HEK293 (cell line): Measurements from ENCODE around the gene FEM1A.

ENCODE experiments used
- CTCF ChIA-PET: fragments of 350-600 bp; formaldehyde crosslinking; extraction: SDS; loops from one replicate; lab custom pipeline; 2021; ENCODE audit warnings: antibody characterized with exemption; lab: Yijun Ruan, JAX
- POLR2A ChIA-PET: fragments of 300-600 bp; formaldehyde crosslinking; extraction: SDS; loops from one replicate; lab custom pipeline; 2020; ENCODE audit warnings: antibody characterized with exemption, inconsistent platforms; lab: Yijun Ruan, JAX
- H3K27ac ChIP-seq: fragments of 200-500 bp; sonication (Bioruptor generic); 2 replicates; pipeline ENCODE4 v1.5.1; 2014; ENCODE audit warnings: low read depth, low read length, control low read depth, inconsistent platforms; ENCODE audit errors: extremely low read depth
- H3K36me3 ChIP-seq, 2 experiments: fragments of 200-500 bp in 1 of 2; sonication (Bioruptor generic) in 1 of 2; 1 replicate in 1 of 2; 2 replicates in 1 of 2; pipeline ENCODE4 v1.5.1; 2014 to 2017; ENCODE audit warnings: inconsistent platforms in 2 of 2, low read length in 2 of 2; ENCODE audit not compliant: control insufficient read depth in 2 of 2, insufficient read depth in 1 of 2
- H3K4me1 ChIP-seq: fragments of 200-500 bp; sonication (Bioruptor generic); 2 replicates; pipeline ENCODE4 v1.5.1; 2014; ENCODE audit warnings: mild to moderate bottlenecking, low read length, inconsistent platforms; ENCODE audit not compliant: control insufficient read depth, insufficient read depth
- H3K4me3 ChIP-seq: 2 replicates; pipeline ENCODE4 v1.5.1; 2011; ENCODE audit warnings: low read depth, mild to moderate bottlenecking, control low read depth, low read length, moderate library complexity
- H3K9me3 ChIP-seq: fragments of 200-500 bp; sonication (Bioruptor generic); 2 replicates; pipeline ENCODE4 v1.5.1; 2014; ENCODE audit warnings: low read depth, low read length, inconsistent platforms; ENCODE audit not compliant: control insufficient read depth, insufficient read depth
- FEZF1 ChIP-seq: fragments of 450-650 bp; formaldehyde crosslinking; IDR thresholded peaks from 2 replicates; pipeline ENCODE4 v1.5.1; 2016; ENCODE audit warnings: missing biosample characterization, missing genetic modification characterization
- INSM2 ChIP-seq: fragments of 450-650 bp; formaldehyde crosslinking; IDR thresholded peaks from 2 replicates; pipeline ENCODE4 v1.5.1; 2016; ENCODE audit warnings: missing biosample characterization, missing genetic modification characterization
- KLF1 ChIP-seq: fragments of 450-650 bp; formaldehyde crosslinking; IDR thresholded peaks from 2 replicates; pipeline ENCODE4 v1.5.1; 2016; ENCODE audit warnings: missing biosample characterization, missing genetic modification characterization
- KLF8 ChIP-seq: fragments of 450-650 bp; formaldehyde crosslinking; IDR thresholded peaks from 2 replicates; pipeline ENCODE4 v1.5.1; 2016; ENCODE audit warnings: missing biosample characterization, missing genetic modification characterization
- PRDM6 ChIP-seq: fragments of 450-650 bp; formaldehyde crosslinking; IDR thresholded peaks from 2 replicates; pipeline ENCODE4 v1.5.1; 2017; ENCODE audit warnings: missing biosample characterization, missing genetic modification characterization
- SP7 ChIP-seq: fragments of 450-650 bp; formaldehyde crosslinking; IDR thresholded peaks from 2 replicates; pipeline ENCODE4 v1.5.1; 2016; ENCODE audit warnings: missing biosample characterization, missing genetic modification characterization
- ZBTB10 ChIP-seq: fragments of 450-650 bp; formaldehyde crosslinking; IDR thresholded peaks from 2 replicates; pipeline ENCODE4 v1.5.1; 2016; ENCODE audit warnings: missing biosample characterization, missing genetic modification characterization
- ZBTB17 ChIP-seq: fragments of 450-650 bp; formaldehyde crosslinking; IDR thresholded peaks from 2 replicates; pipeline ENCODE4 v1.5.1; 2016; ENCODE audit warnings: missing biosample characterization, missing genetic modification characterization
- ZBTB48 ChIP-seq: fragments of 450-650 bp; formaldehyde crosslinking; IDR thresholded peaks from 2 replicates; pipeline ENCODE4 v1.5.1; 2016; ENCODE audit warnings: missing biosample characterization, missing genetic modification characterization
- ZNF157 ChIP-seq: fragments of 450-650 bp; formaldehyde crosslinking; IDR thresholded peaks from 2 replicates; pipeline ENCODE4 v1.5.1; 2016; ENCODE audit warnings: missing biosample characterization, missing genetic modification characterization
- ZNF2 ChIP-seq: fragments of 450-650 bp; formaldehyde crosslinking; IDR thresholded peaks from 2 replicates; pipeline ENCODE4 v1.5.1; 2016; ENCODE audit warnings: missing biosample characterization, missing genetic modification characterization
- ZNF214 ChIP-seq: fragments of 450-650 bp; formaldehyde crosslinking; IDR thresholded peaks from 2 replicates; pipeline ENCODE4 v1.5.1; 2017; ENCODE audit warnings: missing biosample characterization, mild to moderate bottlenecking, missing genetic modification characterization, borderline replicate concordance
- ZNF280C ChIP-seq: fragments of 450-650 bp; formaldehyde crosslinking; IDR thresholded peaks from 2 replicates; pipeline ENCODE4 v1.5.1; 2016; ENCODE audit warnings: missing biosample characterization, missing genetic modification characterization
- ZNF311 ChIP-seq: fragments of 450-650 bp; formaldehyde crosslinking; IDR thresholded peaks from 2 replicates; pipeline ENCODE4 v1.5.1; 2017; ENCODE audit warnings: missing biosample characterization, missing genetic modification characterization, borderline replicate concordance
- ZNF521 ChIP-seq: fragments of 450-650 bp; formaldehyde crosslinking; IDR thresholded peaks from 2 replicates; pipeline ENCODE4 v1.5.1; 2017; ENCODE audit warnings: missing biosample characterization, mild to moderate bottlenecking, missing genetic modification characterization
- ZNF549 ChIP-seq: fragments of 450-650 bp; IDR thresholded peaks from 2 replicates; pipeline ENCODE4 v1.5.1; 2018; ENCODE audit warnings: missing biosample characterization, missing genetic modification characterization, mild to moderate bottlenecking, inconsistent platforms, moderate library complexity
- ZNF555 ChIP-seq: fragments of 450-650 bp; formaldehyde crosslinking; conservative IDR thresholded peaks from 2 replicates; pipeline ENCODE4 v1.5.1; 2017; ENCODE audit warnings: missing biosample characterization, mild to moderate bottlenecking, missing genetic modification characterization, inconsistent platforms
- ZNF621 ChIP-seq: fragments of 450-650 bp; formaldehyde crosslinking; IDR thresholded peaks from 2 replicates; pipeline ENCODE4 v1.5.1; 2017; ENCODE audit warnings: missing biosample characterization, missing genetic modification characterization
- ZNF629 ChIP-seq: fragments of 450-650 bp; formaldehyde crosslinking; IDR thresholded peaks from 2 replicates; pipeline ENCODE4 v1.5.1; 2017; ENCODE audit warnings: missing biosample characterization, missing genetic modification characterization
- ZNF639 ChIP-seq: fragments of 450-650 bp; formaldehyde crosslinking; IDR thresholded peaks from 2 replicates; pipeline ENCODE4 v1.5.1; 2016; ENCODE audit warnings: missing biosample characterization, missing genetic modification characterization
- ZNF645 ChIP-seq: fragments of 450-650 bp; formaldehyde crosslinking; IDR thresholded peaks from 2 replicates; pipeline ENCODE4; 2016; ENCODE audit warnings: missing biosample characterization, missing genetic modification characterization
- ZNF660 ChIP-seq: fragments of 450-650 bp; IDR thresholded peaks from 2 replicates; pipeline ENCODE4 v1.5.1; 2018; ENCODE audit warnings: missing biosample characterization, mild to moderate bottlenecking, missing genetic modification characterization
- ZNF777 ChIP-seq: fragments of 450-650 bp; formaldehyde crosslinking; IDR thresholded peaks from 2 replicates; pipeline ENCODE4 v1.5.1; 2017; ENCODE audit warnings: missing biosample characterization, missing genetic modification characterization, borderline replicate concordance
- ZSCAN4 ChIP-seq: fragments of 450-650 bp; formaldehyde crosslinking; IDR thresholded peaks from 2 replicates; pipeline ENCODE4 v1.5.1; 2017; ENCODE audit warnings: missing biosample characterization, missing genetic modification characterization

The FEM1A gene

GRCh38 chr19:4791183-4792018, at the start of gene FEM1A:
Gene FEM1A (plus strand): TSS chr19:4791734. CDS start chr19:4791855, 121 bp downstream.
- H3K4me1 ChIP-seq, result no peaks in the 10 kb centered on the region; the same call in 1 of the 2 replicates
- ChIA-PET POLR2A (interaction anchor here (0.5 to 1.7 kb wide), 16 partner anchors 9 to 392 kb away, joined by 3 to 13 read pairs (median 4); partner anchors contain the start of genes DPP9, HDGFL2 and PLIN5), CTCF (interaction anchor here (0.6 to 8.6 kb wide), 34 partner anchors 9 to 391 kb away, joined by 3 to 154 read pairs (median 5); partner anchors contain the start of genes PLIN5 and SH3GL1)
- peak within 1 kb of the TSS; percentile 88 for H3K27ac ChIP-seq
- H3K4me3 ChIP-seq, result peak within 1 kb of the TSS; percentile 97
- no peaks in the 10 kb centered on the region for H3K9me3 ChIP-seq
- H3K36me3 ChIP-seq, result peaks cover 0 to 30% of the 10 kb centered on the region in 2 experiments; a peak in 2 of 3 replicates
- TF ChIP-seq ZNF555 (tag by site-specific recombination) (no peak), SP7 (tag by site-specific recombination) (peak; percentile 41; the same call in 1 of the 2 replicates), ZNF214 (tag by site-specific recombination) (no peak), ZNF639 (tag by site-specific recombination) (peak; percentile 79), FEZF1 (tag by site-specific recombination) (peak; percentile 75), ZNF549 (tag by site-specific recombination) (no peak), ZNF629 (tag by site-specific recombination) (peak; percentile 100), ZNF2 (tag by site-specific recombination) (no peak), INSM2 (tag by site-specific recombination) (peak; percentile 59; the same call in 1 of the 2 replicates), ZNF621 (no peak), ZNF311 (tag by site-specific recombination) (no peak), ZNF660 (tag by site-specific recombination) (0 out of 2 replicates have a peak, but pooled peaks have one; percentile 12), ZBTB10 (tag by site-specific recombination) (0 out of 2 replicates have a peak, but pooled peaks have one; percentile 24), KLF1 (tag by site-specific recombination) (no peak), KLF8 (tag by site-specific recombination) (peak; percentile 92), PRDM6 (tag by site-specific recombination) (no peak), ZNF777 (tag by site-specific recombination) (peak; percentile 49; the same call in 1 of the 2 replicates), ZNF157 (no peak), ZBTB48 (tag by site-specific recombination) (no peak), ZNF280C (tag by site-specific recombination) (no peak), ZNF645 (no peak), ZSCAN4 (tag by site-specific recombination) (no peak), ZNF521 (tag by site-specific recombination) (no peak), ZBTB17 (peak; percentile 82)
